Stimulated activated CD8-positive, alpha-beta memory T cell treated with anti-CD3 and anti-CD28 coated beads, Interleukin-15, amount 100 ng/mL, for 4 hours (primary cell): ENCODE measurements around the gene KMT2D.

Experiments used
- DNase-seq, 2 donors: peaks; one replicate each; pipeline ENCODE4 v3.0.0-alpha.2; 2020; ENCODE audit warnings: low read depth in 2 of 2

Gene KMT2D

GRCh38 chr12:49019443-49020324 lies 40.9 kb downstream of the KMT2D start:
- DNase-seq = no peak

- DNase-seq = no peak
These were observed 41.5 kb downstream of the KMT2D start for GRCh38 chr12:49019120-49019430.

GRCh38 chr12:49018261-49019119 lies 42.1 kb downstream of the KMT2D start, which contains the start of gene PRKAG1:
TSS of gene PRKAG1 (minus strand) at chr12:49018776. CDS start at chr12:49018740, 36 bp downstream.
- peak; percentile 90 to 91 for DNase-seq

- DNase-seq = no peak
These were observed 42.7 kb downstream of the KMT2D start for GRCh38 chr12:49017891-49018260.

GRCh38 chr12:49015196-49015595 lies 45.4 kb downstream of the KMT2D start:
- DNase-seq = no peak

GRCh38 chr12:49014547-49014946 lies 46.0 kb downstream of the KMT2D start:
- DNase-seq = no peak

- DNase-seq = no peak
These were observed 47.2 kb downstream of the KMT2D start for GRCh38 chr12:49013428-49013827.

GRCh38 chr12:49012739-49013138 lies 47.9 kb downstream of the KMT2D start:
- no peak for DNase-seq
